Testis (tissue), 2 donors: ENCODE data around the gene RNF126.

ENCODE experiments used
- POLR2A ChIP-seq: fragments of 450-650 bp; IDR thresholded peaks from one replicate; pipeline ENCODE4 v1.6.1; 2017; ENCODE audit warnings: antibody characterized with exemption, mild to moderate bottlenecking, moderate library complexity
- TF ChIP-seq, protein P1 (sequence below), 3 experiments: fragments of 450-650 bp in 2 of 3; fragments of 200-600 bp in 1 of 3; sonication (generic) in 1 of 3; IDR thresholded peaks; one replicate each; pipeline ENCODE4 v1.5.1; 2016 to 2019; ENCODE audit warnings: antibody characterized with exemption in 3 of 3, mild to moderate bottlenecking in 2 of 3, moderate library complexity in 1 of 3

DNA sequence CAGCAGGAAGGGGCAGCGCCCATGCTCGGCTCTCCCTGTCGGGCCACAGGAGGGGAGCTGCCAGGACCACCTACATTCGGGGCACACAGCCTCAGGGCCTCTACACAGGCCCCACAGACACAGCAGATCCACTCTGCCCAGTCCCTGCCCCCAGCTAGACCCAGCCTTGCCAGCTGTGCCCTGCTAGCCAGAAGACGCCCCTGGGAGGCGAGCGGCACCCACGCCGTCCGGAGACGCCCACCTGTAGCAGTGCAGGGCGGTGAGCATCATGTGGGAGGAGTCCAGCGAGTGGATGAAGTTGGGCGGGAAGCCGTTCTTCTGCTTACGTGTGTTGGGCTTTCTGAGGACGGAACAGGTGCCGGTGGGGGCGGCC lies 44.8 kb downstream of the RNF126 start:
- TF ChIP-seq, protein P1, sequence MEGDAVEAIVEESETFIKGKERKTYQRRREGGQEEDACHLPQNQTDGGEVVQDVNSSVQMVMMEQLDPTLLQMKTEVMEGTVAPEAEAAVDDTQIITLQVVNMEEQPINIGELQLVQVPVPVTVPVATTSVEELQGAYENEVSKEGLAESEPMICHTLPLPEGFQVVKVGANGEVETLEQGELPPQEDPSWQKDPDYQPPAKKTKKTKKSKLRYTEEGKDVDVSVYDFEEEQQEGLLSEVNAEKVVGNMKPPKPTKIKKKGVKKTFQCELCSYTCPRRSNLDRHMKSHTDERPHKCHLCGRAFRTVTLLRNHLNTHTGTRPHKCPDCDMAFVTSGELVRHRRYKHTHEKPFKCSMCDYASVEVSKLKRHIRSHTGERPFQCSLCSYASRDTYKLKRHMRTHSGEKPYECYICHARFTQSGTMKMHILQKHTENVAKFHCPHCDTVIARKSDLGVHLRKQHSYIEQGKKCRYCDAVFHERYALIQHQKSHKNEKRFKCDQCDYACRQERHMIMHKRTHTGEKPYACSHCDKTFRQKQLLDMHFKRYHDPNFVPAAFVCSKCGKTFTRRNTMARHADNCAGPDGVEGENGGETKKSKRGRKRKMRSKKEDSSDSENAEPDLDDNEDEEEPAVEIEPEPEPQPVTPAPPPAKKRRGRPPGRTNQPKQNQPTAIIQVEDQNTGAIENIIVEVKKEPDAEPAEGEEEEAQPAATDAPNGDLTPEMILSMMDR (IDR thresholded peaks at IDR 0.05): no peak
- no peak for TF ChIP-seq POLR2A
